Thymus (tissue), 11 donors: ENCODE results near the gene BCLAF1. TPM values are rescaled to one million over a fixed set of nuclear protein-coding genes. Genes with fewer than 3 reads are reported as not detected.
"Not testable (repeated sequence)": the region's sequence is repeated elsewhere in the genome, so short reads cannot be mapped to it uniquely, and the experiment has no call there.

Source experiments
- DNase-seq, 9 donors: peaks; one replicate each; pipeline ENCODE4 v3.0.0-alpha.2; 2013; ENCODE audit warnings: low spot score in 9 of 9, low read depth in 6 of 9, missing footprints in 1 of 9
- H3K27ac ChIP-seq, 2 donors: one replicate each; pipeline ENCODE4 v1.5.1; 2013; ENCODE audit warnings: control low read depth in 1 of 2, low read depth in 1 of 2, low read length in 1 of 2, mild to moderate bottlenecking in 1 of 2, moderate library complexity in 1 of 2
- H3K27me3 ChIP-seq, 2 donors: one replicate each; pipeline ENCODE4 v1.5.1; 2013; ENCODE audit warnings: low read length in 1 of 2; ENCODE audit not compliant: control insufficient read depth in 2 of 2, insufficient read depth in 1 of 2
- H3K36me3 ChIP-seq, 2 donors: one replicate each; pipeline ENCODE4 v1.5.1; 2013; ENCODE audit warnings: low read length in 1 of 2, mild to moderate bottlenecking in 1 of 2, moderate library complexity in 1 of 2; ENCODE audit not compliant: control insufficient read depth in 2 of 2, insufficient read depth in 2 of 2
- H3K4me1 ChIP-seq, 2 donors: one replicate each; pipeline ENCODE4 v1.5.1; 2013; ENCODE audit warnings: low read length in 2 of 2; ENCODE audit not compliant: control insufficient read depth in 2 of 2, insufficient read depth in 2 of 2
- H3K4me3 ChIP-seq, 2 donors: one replicate each; pipeline ENCODE4 v1.5.1; 2013; ENCODE audit warnings: low read length in 2 of 2, control low read depth in 1 of 2, mild to moderate bottlenecking in 1 of 2
- H3K9me3 ChIP-seq, 2 donors: one replicate each; pipeline ENCODE4 v1.5.1; 2013; ENCODE audit warnings: low read length in 1 of 2, mild to moderate bottlenecking in 1 of 2; ENCODE audit not compliant: control insufficient read depth in 2 of 2, insufficient read depth in 1 of 2
- WGBS: extraction: QIAGEN DNeasy Blood & Tissue Kit; methylation state at CpG from one replicate; pipeline ENCODE4 v1.1.7; 2013; 5-methylcytosine and 5-hydroxymethylcytosine counted together
- polyA plus RNA-seq: library from polyadenylated mRNA; stranded (reverse); fragments of 200-250 nt; gene quantifications from one replicate; pipeline ENCODE4 v1.2.3, GENCODE V29; 2013
- total RNA-seq: library from RNA; stranded (reverse); fragments of 120-200 nt; gene quantifications from one replicate; pipeline ENCODE4 v1.2.4, GENCODE V29; 2013
- donor health status: healthy.

Gene BCLAF1
- total and polyA plus RNA-seq, 2 donors = 44.6 to 147 TPM

DNA sequence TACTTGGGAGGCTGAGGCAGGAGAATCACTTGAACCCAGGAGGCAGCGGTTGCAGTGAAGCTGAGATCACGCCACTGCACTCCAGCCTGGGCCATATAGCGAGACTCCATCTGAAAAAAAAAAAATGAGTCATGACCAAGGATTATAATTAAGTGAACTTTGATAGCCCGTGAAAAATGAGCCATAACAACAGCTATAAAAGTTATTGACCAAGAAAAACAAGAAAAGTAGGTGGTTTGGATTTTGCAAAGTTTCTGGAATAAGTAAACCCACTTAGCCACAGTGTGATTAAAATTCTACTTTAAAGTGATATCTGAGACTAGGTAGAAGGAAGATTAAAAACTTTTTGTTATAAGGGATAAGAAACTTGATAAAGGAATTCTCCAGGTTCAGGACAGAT, 25.9 kb upstream of the BCLAF1 start:
- no peak for DNase-seq
- no peak overlapping the region for H3K27ac ChIP-seq
- 96% methylated on average over 4 of the region's 4 CpGs for WGBS
- H3K4me1 ChIP-seq = no peaks in the 10 kb centered on the region
- no peak overlapping the region for H3K4me3 ChIP-seq
- H3K27me3 ChIP-seq = no peaks in the 10 kb centered on the region
- H3K9me3 ChIP-seq = no peaks in the 10 kb centered on the region
- H3K36me3 ChIP-seq = no peaks in the 10 kb centered on the region

DNA sequence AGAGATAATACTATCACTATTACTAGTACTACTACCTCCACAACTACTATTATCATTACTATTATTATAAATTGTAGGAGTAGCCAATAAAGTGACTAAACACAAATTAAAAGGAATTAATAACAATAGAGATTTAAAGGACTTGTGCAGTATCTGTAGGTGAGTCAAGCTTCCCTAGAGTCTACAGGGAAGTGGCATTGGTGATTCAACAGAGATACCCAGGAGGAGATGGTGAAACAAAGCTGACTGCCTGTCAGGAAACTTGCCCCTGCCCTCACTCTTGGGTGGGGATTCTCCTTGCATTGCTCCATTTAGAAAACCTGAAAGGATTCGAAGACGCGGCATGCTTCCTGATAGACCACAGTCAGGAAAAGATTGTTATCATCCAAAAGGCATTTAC, 23.3 kb upstream of the BCLAF1 start:
- H3K27ac ChIP-seq = no peak overlapping the region
- H3K4me3 ChIP-seq = no peak overlapping the region
- no peaks in the 10 kb centered on the region for H3K4me1 ChIP-seq
- no peaks in the 10 kb centered on the region for H3K27me3 ChIP-seq
- H3K36me3 ChIP-seq = no peaks in the 10 kb centered on the region
- no peak for DNase-seq
- H3K9me3 ChIP-seq = no peaks in the 10 kb centered on the region
- WGBS = 95% methylated on average over 3 of the region's 3 CpGs

DNA sequence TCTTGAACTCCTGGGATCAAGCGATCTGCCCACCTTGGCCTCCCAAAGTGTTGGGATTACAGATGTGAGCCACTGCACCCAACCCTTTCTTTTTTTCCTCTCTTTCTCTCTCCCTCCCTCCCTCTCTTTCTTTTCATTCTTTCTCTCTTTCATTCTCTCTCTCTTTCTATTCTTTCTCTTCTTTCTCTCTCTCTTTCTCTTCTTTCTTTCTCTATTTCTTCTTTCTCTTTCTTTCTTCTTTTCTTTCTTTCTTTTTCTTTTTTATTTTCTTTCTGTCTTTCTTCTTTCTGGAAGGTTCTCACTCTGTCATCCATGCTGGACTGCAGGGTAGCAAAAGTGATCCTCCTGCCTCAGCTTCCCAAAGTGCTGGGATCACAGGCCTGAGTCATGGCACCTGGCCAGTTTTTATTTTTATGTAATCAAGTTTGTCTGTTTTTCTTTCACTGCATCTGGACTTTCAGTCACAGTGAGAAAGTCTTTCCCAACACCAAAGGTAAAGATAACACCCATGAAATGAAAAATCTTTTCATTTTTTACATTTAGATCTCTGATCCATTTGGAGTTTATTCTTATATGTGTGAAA, 20.2 kb upstream of the BCLAF1 start:
- Histone ChIP-seq H3K9me3 (no peaks in the 10 kb centered on the region), H3K4me1 (no peaks in the 10 kb centered on the region), H3K27ac (no peak overlapping the region), H3K4me3 (no peak overlapping the region), H3K27me3 (no peaks in the 10 kb centered on the region), H3K36me3 (no peaks in the 10 kb centered on the region)
- DNase-seq = no peak
- 100% methylated on average over 1 of the region's 1 CpG for WGBS

DNA sequence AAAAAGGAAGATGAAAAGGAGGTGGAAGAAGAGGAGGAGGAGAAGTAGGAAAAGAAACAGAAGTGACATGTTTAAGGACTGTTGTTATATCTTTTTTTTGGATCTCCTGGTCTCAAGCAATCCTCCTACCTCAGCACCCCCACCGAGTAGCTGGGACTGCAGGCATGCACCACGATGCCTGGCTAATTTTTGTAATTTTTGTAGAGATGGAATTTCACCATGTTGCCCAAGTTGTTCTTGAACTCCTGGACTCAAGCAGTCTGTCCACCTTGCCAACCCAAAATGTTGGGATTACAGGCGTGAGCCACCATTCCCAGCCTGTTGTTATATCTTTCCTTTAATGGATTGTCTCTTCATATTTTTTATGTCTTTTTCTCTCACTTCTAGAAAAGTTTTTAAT, 19.5 kb upstream of the BCLAF1 start:
- Histone ChIP-seq H3K4me3 (no peak overlapping the region), H3K27ac (no peak overlapping the region), H3K9me3 (no peaks in the 10 kb centered on the region), H3K36me3 (no peaks in the 10 kb centered on the region), H3K4me1 (no peaks in the 10 kb centered on the region), H3K27me3 (no peaks in the 10 kb centered on the region)
- DNase-seq = no peak
- WGBS = 98% methylated on average over 3 of the region's 3 CpGs

DNA sequence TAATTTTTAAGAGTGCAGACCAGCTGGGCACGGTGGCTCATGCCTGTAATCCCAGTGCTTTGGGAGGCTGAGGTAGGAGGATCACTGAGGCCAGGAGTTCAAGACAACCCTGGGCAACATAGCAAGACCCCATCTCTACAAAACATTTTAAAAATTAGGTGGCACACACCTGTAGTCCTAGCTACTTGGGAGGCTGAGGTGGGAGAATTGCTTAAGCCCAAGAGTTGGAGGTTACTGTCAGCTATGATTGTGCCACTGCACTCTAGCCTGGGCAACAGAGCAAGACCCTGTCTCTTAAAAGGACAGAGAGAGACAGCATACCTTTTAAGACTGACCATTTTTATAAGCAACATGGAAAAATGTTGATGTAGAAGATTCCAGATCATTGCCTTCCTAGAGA, 18.8 kb upstream of the BCLAF1 start:
- not testable (repeated sequence) for H3K4me3 ChIP-seq, DNase-seq, H3K9me3 ChIP-seq, H3K36me3 ChIP-seq, H3K4me1 ChIP-seq, H3K27me3 ChIP-seq, H3K27ac ChIP-seq
- WGBS = 97% methylated on average over 1 of the region's 1 CpG

DNA sequence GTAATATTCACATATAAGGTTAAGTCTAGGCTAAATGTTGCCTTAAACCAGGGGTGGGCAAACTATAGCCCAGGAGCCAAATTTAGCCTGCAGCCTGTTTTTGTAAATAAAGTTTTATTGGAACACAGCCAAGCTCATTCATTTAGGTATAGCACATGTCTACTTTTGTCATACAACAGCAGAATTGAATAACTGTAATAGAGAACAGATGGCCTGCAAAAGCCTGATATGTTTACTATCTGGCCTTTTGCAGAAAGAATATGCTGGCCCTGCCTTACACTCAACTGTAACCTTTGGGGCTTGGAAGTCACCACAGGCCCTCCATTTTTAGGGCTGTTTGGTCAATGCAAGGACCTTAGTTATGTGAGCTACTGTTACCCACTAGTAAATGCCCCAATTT, 17.7 kb upstream of the BCLAF1 start:
- H3K27me3 ChIP-seq = no peaks in the 10 kb centered on the region
- no peak for DNase-seq
- no peak overlapping the region for H3K4me3 ChIP-seq
- H3K9me3 ChIP-seq = no peaks in the 10 kb centered on the region
- H3K27ac ChIP-seq = no peak overlapping the region
- no peaks in the 10 kb centered on the region for H3K36me3 ChIP-seq
- H3K4me1 ChIP-seq = no peaks in the 10 kb centered on the region

DNA sequence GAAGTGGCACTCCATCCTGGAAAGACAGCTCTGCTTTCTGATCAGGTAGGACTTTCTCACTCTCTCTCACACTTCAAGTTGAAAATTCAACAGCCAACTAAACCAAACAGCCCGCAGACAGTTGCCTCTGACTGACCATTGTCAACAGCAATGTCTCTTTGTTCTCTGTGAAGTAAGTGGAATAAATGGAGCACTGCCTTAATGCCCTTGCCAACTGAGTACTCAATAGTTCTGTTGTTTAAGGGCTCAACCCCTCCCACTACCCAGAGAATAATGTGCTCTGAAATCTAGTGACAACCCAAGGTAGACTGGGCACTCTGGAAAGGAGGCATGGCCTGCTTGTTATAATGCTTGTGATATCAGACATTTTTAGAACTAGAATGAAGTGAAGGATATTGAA, 16.8 kb upstream of the BCLAF1 start:
- no peaks in the 10 kb centered on the region for H3K27me3 ChIP-seq
- H3K36me3 ChIP-seq = no peaks in the 10 kb centered on the region
- no peaks in the 10 kb centered on the region for H3K9me3 ChIP-seq
- WGBS = 98% methylated on average over 1 of the region's 1 CpG
- no peak for DNase-seq
- no peak overlapping the region for H3K4me3 ChIP-seq
- no peaks in the 10 kb centered on the region for H3K4me1 ChIP-seq
- no peak overlapping the region for H3K27ac ChIP-seq

DNA sequence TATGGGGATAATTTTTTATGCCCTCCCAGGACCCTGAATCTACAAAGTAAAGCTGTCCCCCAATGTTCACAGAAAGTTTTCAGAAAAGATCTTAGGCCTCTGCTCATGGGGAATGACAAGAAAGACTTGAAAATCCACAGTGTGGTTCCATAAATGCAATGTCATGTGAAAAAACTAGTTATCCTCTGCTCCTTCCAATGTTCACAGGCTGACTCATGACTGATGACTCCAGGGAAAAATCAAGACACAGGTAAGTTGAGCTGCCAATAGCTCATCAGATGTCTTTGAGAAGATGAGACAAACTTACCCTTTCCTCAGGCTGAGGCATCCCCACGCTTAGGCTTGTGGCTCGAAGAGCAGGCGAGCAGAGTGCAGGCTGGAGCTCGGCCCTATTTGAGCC, 14.8 kb upstream of the BCLAF1 start:
- H3K4me3 ChIP-seq = no peak overlapping the region
- no peak overlapping the region for H3K27ac ChIP-seq
- H3K9me3 ChIP-seq = no peaks in the 10 kb centered on the region
- no peaks in the 10 kb centered on the region for H3K27me3 ChIP-seq
- H3K36me3 ChIP-seq = no peaks in the 10 kb centered on the region
- no peak for DNase-seq
- 96% methylated on average over 4 of the region's 4 CpGs for WGBS
- no peaks in the 10 kb centered on the region for H3K4me1 ChIP-seq

DNA sequence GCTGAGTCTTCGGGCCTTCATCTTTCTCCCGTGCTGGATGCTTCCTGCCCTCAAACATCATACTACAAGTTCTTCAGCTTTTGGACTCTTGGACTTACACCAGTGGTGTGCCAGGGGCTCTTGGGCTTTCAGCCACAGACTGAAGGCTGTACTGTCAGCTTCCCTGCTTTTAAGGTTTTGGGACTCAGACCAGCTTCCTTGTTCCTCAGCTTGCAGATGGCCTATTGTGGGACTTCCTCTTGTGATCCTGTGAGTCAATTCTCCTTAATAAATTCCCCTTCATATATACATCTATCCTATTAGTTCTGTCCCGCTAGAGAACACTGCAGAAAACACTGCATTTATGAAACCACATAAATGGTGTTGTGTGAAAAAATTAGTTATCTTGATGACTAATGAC, 13.9 kb upstream of the BCLAF1 start:
- 95% methylated on average over 3 of the region's 3 CpGs for WGBS
- H3K4me1 ChIP-seq = no peaks in the 10 kb centered on the region
- no peaks in the 10 kb centered on the region for H3K9me3 ChIP-seq
- H3K36me3 ChIP-seq = no peaks in the 10 kb centered on the region
- H3K27ac ChIP-seq = no peak overlapping the region
- no peaks in the 10 kb centered on the region for H3K27me3 ChIP-seq
- no peak overlapping the region for H3K4me3 ChIP-seq
- no peak for DNase-seq

DNA sequence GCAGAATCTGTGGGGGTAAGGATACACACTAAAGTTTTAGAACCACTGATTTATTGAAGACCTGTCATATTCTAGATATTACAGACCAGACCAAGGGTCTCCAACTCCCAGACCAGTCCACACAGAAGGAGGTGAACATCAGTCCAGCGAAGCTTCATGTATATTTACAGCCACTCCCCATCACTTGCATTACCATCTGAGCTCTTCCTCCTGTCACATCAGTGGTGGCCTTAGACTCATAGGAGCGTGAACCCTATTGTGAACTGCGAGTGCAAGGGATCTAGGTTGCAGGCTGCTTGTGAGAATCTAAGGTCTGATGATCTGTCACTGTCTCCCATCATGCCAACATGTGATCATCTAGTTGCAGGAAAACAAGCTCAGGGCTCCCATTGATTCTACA, 5.0 kb upstream of the BCLAF1 start:
- Histone ChIP-seq H3K27ac (no peak overlapping the region), H3K36me3 (no peaks in the 10 kb centered on the region), H3K9me3 (no peaks in the 10 kb centered on the region), H3K4me1 (peaks cover 6 to 9% of the 10 kb centered on the region in 2 donors), H3K27me3 (no peaks in the 10 kb centered on the region), H3K4me3 (no peak overlapping the region)
- WGBS = 99% methylated on average over 3 of the region's 3 CpGs
- no peak for DNase-seq
